Measurements from ENCODE around the gene PSMG1. TPM values are rescaled to one million over a fixed set of nuclear protein-coding genes. Genes with fewer than 3 reads are reported as not detected.
A peak's percentile ranks its signal among the peaks of the same experiment; 100 is the strongest.

PSMG1 gene
- total and polyA plus RNA-seq, 2 donors (not counting 1 experiment from before 2014, with no cell fraction given): 55.5 to 62.3 TPM

DNA sequence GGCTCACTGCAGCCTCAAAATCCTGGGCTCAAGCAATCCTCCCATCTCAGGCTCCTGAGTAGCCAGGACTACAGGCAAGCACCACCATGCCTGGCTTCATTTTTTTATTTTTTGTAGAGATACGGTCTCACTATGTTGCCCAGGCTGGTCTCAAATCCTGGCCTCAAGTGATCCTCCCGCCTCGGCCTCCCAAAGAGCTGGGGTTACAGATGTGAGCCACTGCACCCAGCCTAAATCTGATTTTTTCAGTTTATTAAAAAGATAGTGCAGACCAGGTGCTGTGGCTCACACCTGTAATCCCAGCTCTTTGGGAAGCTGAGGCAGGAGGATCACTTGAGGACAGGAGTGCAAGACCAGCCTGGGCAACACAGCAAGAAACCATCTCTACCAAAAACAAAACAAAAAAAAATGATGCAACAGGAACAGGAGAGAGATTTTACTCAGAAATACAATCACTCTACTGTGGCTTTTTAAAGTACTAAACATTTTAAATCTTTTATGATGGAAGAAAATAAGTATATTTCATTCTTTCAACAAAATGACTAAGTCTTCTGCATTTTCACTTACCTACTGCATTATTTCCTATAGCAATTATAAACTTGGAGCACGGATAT lies 1.9 kb downstream of the PSMG1 start:
- Histone ChIP-seq H4K20me1 (ENCODE audit: control insufficient read depth, extremely low read depth, insufficient read depth, low read length) (no peaks in the 10 kb centered on the region), H3K27me3 (ENCODE audit: control insufficient read depth, insufficient read depth, low read length) (no peaks in the 10 kb centered on the region), H3K4me3 (replicated peaks in 1 of 4; ENCODE audit: control extremely low read depth in 1 of 4, insufficient read depth in 1 of 4, low read depth in 3 of 4, low read length in 4 of 4) (peak overlapping the region in 2 of 4 experiments; percentile 83 to 92), H3K36me3 (ENCODE audit: control insufficient read depth, insufficient read depth, low read length) (no peaks in the 10 kb centered on the region), H3K9ac (ENCODE audit: insufficient read depth, low read length) (no peak overlapping the region), H3K79me2 (ENCODE audit: control insufficient read depth, insufficient read depth, low read length) (peaks cover 19% of the 10 kb centered on the region), H3K27ac (ENCODE audit: insufficient read depth, low read length) (no peak overlapping the region), H3K4me2 (ENCODE audit: extremely low read depth, insufficient read depth, low read length) (no peak overlapping the region), H3K4me1 (ENCODE audit: control insufficient read depth, extremely low read depth, insufficient read depth, low read length) (peaks cover 3% of the 10 kb centered on the region), H2AFZ (ENCODE audit: low read length) (no peak overlapping the region), H3K9me3 (ENCODE audit: control insufficient read depth, insufficient read depth, low read depth, low read length) (no peaks in the 10 kb centered on the region)
- TF ChIP-seq EZH2 (IDR thresholded peaks at IDR 0.05; ENCODE audit: low read length, missing control alignments): no peak
- TF ChIP-seq, protein P1, sequence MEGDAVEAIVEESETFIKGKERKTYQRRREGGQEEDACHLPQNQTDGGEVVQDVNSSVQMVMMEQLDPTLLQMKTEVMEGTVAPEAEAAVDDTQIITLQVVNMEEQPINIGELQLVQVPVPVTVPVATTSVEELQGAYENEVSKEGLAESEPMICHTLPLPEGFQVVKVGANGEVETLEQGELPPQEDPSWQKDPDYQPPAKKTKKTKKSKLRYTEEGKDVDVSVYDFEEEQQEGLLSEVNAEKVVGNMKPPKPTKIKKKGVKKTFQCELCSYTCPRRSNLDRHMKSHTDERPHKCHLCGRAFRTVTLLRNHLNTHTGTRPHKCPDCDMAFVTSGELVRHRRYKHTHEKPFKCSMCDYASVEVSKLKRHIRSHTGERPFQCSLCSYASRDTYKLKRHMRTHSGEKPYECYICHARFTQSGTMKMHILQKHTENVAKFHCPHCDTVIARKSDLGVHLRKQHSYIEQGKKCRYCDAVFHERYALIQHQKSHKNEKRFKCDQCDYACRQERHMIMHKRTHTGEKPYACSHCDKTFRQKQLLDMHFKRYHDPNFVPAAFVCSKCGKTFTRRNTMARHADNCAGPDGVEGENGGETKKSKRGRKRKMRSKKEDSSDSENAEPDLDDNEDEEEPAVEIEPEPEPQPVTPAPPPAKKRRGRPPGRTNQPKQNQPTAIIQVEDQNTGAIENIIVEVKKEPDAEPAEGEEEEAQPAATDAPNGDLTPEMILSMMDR (conservative IDR thresholded peaks at IDR 0.05 in 1 of 2, IDR thresholded peaks at IDR 0.05 in 1 of 2; ENCODE audit: low read depth in 1 of 2, low read length in 2 of 2): no peak
- no peak for DNase-seq (ENCODE audit: low read depth in 2 of 2)

DNA sequence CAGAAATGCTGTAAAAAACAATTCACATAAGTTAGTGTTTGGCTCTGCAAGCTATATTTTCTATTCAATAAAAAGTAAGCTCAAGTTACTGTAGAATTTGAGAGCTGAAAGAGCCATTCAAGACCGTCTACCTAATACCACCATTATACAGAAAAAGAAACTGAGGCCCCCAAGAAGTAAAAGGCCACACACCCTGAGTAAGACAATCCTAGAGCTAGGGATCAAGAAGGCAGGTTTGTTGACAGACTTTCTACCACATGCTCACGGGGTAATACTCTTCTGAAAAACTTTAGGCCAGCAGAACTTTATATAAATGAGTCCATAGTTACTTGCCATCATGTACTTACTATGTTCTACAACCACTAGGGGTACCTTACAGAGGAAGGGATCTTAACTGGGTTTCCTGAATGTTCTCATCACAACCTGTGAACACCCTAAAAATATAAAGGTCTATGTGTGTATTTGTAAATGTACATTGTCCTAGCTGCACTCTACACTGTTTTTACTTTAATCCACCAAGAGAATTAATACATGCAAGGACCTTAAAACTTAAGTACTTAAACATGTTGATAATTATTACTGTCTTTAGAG lies 2.7 kb downstream of the PSMG1 start:
- Histone ChIP-seq H3K27me3 (ENCODE audit: control insufficient read depth, insufficient read depth, low read length) (no peaks in the 10 kb centered on the region), H3K27ac (ENCODE audit: insufficient read depth, low read length) (no peak overlapping the region), H2AFZ (ENCODE audit: low read length) (no peak overlapping the region), H3K4me1 (ENCODE audit: control insufficient read depth, extremely low read depth, insufficient read depth, low read length) (peaks cover 3% of the 10 kb centered on the region), H4K20me1 (ENCODE audit: control insufficient read depth, extremely low read depth, insufficient read depth, low read length) (no peaks in the 10 kb centered on the region), H3K4me2 (ENCODE audit: extremely low read depth, insufficient read depth, low read length) (no peak overlapping the region), H3K36me3 (ENCODE audit: control insufficient read depth, insufficient read depth, low read length) (no peaks in the 10 kb centered on the region), H3K9ac (ENCODE audit: insufficient read depth, low read length) (no peak overlapping the region), H3K9me3 (ENCODE audit: control insufficient read depth, insufficient read depth, low read depth, low read length) (no peaks in the 10 kb centered on the region), H3K79me2 (ENCODE audit: control insufficient read depth, insufficient read depth, low read length) (peaks cover 19% of the 10 kb centered on the region), H3K4me3 (replicated peaks in 1 of 4; ENCODE audit: control extremely low read depth in 1 of 4, insufficient read depth in 1 of 4, low read depth in 3 of 4, low read length in 4 of 4) (no peak overlapping the region)
- TF ChIP-seq EZH2 (IDR thresholded peaks at IDR 0.05; ENCODE audit: low read length, missing control alignments): no peak
- TF ChIP-seq, protein P1 (conservative IDR thresholded peaks at IDR 0.05 in 1 of 2, IDR thresholded peaks at IDR 0.05 in 1 of 2; ENCODE audit: low read depth in 1 of 2, low read length in 2 of 2): peak in 1 of 2 donors; percentile 29
- DNase-seq (ENCODE audit: low read depth in 2 of 2): no peak

DNA sequence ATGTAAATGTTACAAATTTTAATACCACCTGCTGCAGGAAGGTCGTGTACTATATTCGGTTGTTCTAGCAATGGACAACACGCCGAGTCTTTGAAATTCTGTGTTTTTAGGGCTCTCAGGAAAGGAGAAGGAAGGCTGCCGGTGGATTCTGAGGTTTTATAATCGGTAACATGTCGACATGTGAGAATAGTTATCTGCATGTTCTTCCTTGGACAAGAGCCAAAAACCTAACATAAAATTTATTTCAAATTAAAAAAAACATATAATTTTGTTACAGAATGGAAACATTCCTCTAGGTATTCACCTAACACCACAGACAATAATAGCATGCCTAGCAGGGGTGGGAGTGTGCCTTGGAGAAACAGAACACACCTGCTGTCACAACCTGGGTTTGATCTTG lies 4.8 kb downstream of the PSMG1 start:
- no peaks in the 10 kb centered on the region for H3K36me3 ChIP-seq (ENCODE audit: control insufficient read depth, insufficient read depth, low read length)
- TF ChIP-seq, protein P1 (conservative IDR thresholded peaks at IDR 0.05 in 1 of 2, IDR thresholded peaks at IDR 0.05 in 1 of 2; ENCODE audit: low read depth in 1 of 2, low read length in 2 of 2): no peak
- TF ChIP-seq EZH2 (IDR thresholded peaks at IDR 0.05; ENCODE audit: low read length, missing control alignments): no peak
- H3K27ac ChIP-seq (ENCODE audit: insufficient read depth, low read length): no peak overlapping the region
- no peaks in the 10 kb centered on the region for H4K20me1 ChIP-seq (ENCODE audit: control insufficient read depth, extremely low read depth, insufficient read depth, low read length)
- no peak overlapping the region for H3K4me2 ChIP-seq (ENCODE audit: extremely low read depth, insufficient read depth, low read length)
- no peak overlapping the region for H3K9ac ChIP-seq (ENCODE audit: insufficient read depth, low read length)
- H3K9me3 ChIP-seq (ENCODE audit: control insufficient read depth, insufficient read depth, low read depth, low read length): no peaks in the 10 kb centered on the region
- DNase-seq (ENCODE audit: low read depth in 2 of 2): no peak
- H2AFZ ChIP-seq (ENCODE audit: low read length): no peak overlapping the region
- peaks cover 3% of the 10 kb centered on the region for H3K4me1 ChIP-seq (ENCODE audit: control insufficient read depth, extremely low read depth, insufficient read depth, low read length)
- peaks cover 19% of the 10 kb centered on the region for H3K79me2 ChIP-seq (ENCODE audit: control insufficient read depth, insufficient read depth, low read length)
- no peak overlapping the region for H3K4me3 ChIP-seq (replicated peaks in 1 of 4; ENCODE audit: control extremely low read depth in 1 of 4, insufficient read depth in 1 of 4, low read depth in 3 of 4, low read length in 4 of 4)
- no peaks in the 10 kb centered on the region for H3K27me3 ChIP-seq (ENCODE audit: control insufficient read depth, insufficient read depth, low read length)
